ENCODE results near the gene CDK2.

The CDK2 gene

DNA sequence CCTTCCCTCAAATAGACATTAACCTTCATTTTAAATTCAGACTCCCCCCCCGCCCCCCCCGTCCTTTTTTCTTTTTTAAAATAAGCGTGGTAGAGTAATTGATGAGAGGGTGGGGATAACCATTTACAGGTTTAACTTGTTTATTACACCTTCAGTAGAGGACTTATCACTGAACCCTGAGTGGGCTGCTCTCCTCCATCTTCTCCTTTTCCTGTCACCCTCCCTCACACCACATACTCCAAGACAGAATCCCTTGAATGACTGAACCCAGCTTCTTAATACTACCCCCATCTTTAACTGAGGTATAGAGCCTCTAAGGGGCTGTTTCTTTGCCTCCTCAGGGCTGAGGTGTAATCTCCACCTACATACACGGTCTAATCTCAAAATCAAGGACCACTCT lies 50.6 kb downstream of the CDK2 start:
- H3K4me3 ChIP-seq (ENCODE audit: low read depth, low read length): no peak overlapping the region
- DNase-seq (ENCODE audit: low read depth): no peak
- TF ChIP-seq, protein P1, sequence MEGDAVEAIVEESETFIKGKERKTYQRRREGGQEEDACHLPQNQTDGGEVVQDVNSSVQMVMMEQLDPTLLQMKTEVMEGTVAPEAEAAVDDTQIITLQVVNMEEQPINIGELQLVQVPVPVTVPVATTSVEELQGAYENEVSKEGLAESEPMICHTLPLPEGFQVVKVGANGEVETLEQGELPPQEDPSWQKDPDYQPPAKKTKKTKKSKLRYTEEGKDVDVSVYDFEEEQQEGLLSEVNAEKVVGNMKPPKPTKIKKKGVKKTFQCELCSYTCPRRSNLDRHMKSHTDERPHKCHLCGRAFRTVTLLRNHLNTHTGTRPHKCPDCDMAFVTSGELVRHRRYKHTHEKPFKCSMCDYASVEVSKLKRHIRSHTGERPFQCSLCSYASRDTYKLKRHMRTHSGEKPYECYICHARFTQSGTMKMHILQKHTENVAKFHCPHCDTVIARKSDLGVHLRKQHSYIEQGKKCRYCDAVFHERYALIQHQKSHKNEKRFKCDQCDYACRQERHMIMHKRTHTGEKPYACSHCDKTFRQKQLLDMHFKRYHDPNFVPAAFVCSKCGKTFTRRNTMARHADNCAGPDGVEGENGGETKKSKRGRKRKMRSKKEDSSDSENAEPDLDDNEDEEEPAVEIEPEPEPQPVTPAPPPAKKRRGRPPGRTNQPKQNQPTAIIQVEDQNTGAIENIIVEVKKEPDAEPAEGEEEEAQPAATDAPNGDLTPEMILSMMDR (IDR thresholded peaks at IDR 0.05; ENCODE audit: insufficient read depth, low read depth, low read length, missing control alignments): no peak

- no peak overlapping the region for H3K4me3 ChIP-seq (ENCODE audit: low read depth, low read length)
- TF ChIP-seq, protein P1 (IDR thresholded peaks at IDR 0.05; ENCODE audit: insufficient read depth, low read depth, low read length, missing control alignments): no peak
- no peak for DNase-seq (ENCODE audit: low read depth)
Measured at GRCh38 chr12:56018356-56018755, 51.7 kb downstream of the CDK2 start.

DNA sequence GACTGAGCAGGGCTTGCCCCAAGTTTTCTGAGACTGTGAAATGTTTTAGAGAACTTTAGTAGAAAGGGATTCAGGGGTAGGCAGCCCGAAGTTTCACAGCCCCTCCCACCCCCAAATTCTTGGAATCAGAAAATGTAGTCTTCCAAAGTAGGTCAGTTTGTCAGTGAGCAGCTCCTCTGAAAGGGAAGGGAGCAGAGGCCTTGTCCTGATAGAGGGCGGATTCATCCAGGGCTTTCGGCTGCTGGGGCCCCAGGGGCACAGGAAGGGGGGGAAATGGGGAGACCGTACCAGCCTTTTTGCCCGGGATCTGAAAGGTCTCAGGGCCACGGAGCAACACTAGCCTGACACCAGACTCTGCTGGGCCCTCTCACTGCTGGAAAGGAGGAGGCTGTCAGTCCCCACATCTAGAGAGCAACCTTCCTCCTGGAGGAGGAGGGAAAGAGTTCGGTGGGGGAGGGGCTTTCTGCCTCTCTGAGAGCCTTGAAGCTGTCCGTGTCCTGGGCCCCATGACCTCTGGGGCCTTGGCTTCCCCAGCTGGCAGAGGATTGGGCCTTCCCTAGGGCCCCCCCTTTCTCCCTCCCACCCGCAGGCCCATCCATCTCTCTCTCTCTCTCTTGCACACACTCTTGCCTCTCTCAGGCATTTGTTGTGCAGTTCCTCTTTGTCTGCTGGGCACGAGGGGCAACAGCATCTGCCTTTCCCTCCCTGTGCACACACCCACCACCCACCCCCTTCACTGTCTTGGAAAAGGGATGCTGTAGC lies 54.0 kb downstream of the CDK2 start, which contains the start of gene IKZF4:
IKZF4 (plus strand) TSS at position 621 of the 762 bp plus-strand sequence. CDS start 451 bp downstream, outside the sequence.
- DNase-seq (ENCODE audit: low read depth): no peak
- TF ChIP-seq, protein P1 (IDR thresholded peaks at IDR 0.05; ENCODE audit: insufficient read depth, low read depth, low read length, missing control alignments): no peak
- H3K4me3 ChIP-seq (ENCODE audit: low read depth, low read length): no peak within 1 kb of the TSS

DNA sequence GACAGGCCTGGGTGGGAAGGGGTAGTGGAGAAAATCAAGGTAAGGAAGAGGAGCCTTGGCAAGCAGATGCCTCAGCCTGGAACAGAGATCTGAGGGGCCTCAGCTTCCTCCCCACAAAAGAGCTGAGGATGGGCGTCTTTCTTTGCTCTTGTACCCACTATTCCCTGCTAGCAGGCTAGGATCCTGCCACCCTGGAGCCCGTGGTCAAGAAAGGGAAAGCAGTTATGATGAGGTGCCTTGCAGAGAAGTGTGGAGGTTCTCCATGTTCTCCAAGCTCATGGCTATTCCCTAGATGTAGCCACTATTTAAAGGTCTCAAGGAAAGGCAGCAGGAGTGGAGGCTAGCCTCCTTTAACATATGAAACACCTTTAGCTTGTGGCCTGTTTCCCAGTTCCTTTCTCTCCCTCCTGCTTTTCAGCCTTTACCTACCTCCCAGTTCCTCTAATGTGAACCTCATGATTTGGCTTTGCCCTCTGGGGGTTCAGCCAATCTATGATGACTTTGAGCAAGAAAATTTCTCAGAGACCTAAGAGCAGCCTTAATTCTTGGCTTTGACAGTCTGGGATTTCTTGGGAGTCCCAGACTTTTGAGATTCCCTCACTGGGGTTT lies 55.4 kb downstream of the CDK2 start:
- H3K4me3 ChIP-seq (ENCODE audit: low read depth, low read length): no peak overlapping the region
- DNase-seq (ENCODE audit: low read depth): no peak
- TF ChIP-seq, protein P1 (IDR thresholded peaks at IDR 0.05; ENCODE audit: insufficient read depth, low read depth, low read length, missing control alignments): no peak

Data from GM12865 (cell line).